ELR (cell line): ENCODE results near the gene FAM98C.
"Not testable (repeated sequence)": the region's sequence is repeated elsewhere in the genome, so short reads cannot be mapped to it uniquely, and the experiment has no call there.

ENCODE experiments used
- DNase-seq: peaks from one replicate; pipeline ENCODE4 v3.0.0-alpha.2; 2015; ENCODE audit warnings: low read depth

Gene FAM98C

GRCh38 chr19:38399081-38399480 is 3.8 kb upstream of the FAM98C start:
- no peak for DNase-seq

GRCh38 chr19:38399537-38399936 is 3.4 kb upstream of the FAM98C start:
- no peak for DNase-seq

- no peak for DNase-seq
These were observed 2.5 kb upstream of the FAM98C start for GRCh38 chr19:38400361-38400760.

GRCh38 chr19:38401148-38401547 is 1.7 kb upstream of the FAM98C start:
- DNase-seq = peak; percentile 57

- DNase-seq = no peak
These were observed 298 bp upstream of the FAM98C start for GRCh38 chr19:38402623-38402966.

- no peak for DNase-seq
These were observed 2.0 kb downstream of the FAM98C start for GRCh38 chr19:38404858-38405257.

- DNase-seq = no peak
These were observed 2.4 kb downstream of the FAM98C start for GRCh38 chr19:38405276-38405675.

- DNase-seq = no peak
These were observed 6.8 kb downstream of the FAM98C start for GRCh38 chr19:38409631-38410133.

- not testable (repeated sequence) for DNase-seq
These were observed 7.5 kb downstream of the FAM98C start for GRCh38 chr19:38410407-38410806.

- no peak for DNase-seq
These were observed 8.3 kb downstream of the FAM98C start for GRCh38 chr19:38411041-38411712.

GRCh38 chr19:38411898-38412297 is 9.0 kb downstream of the FAM98C start:
- DNase-seq = not testable (repeated sequence)

- no peak for DNase-seq
These were observed 9.6 kb downstream of the FAM98C start for GRCh38 chr19:38412491-38412890.

GRCh38 chr19:38412961-38413360 is 10.1 kb downstream of the FAM98C start:
- no peak for DNase-seq

- DNase-seq = no peak
These were observed 10.5 kb downstream of the FAM98C start for GRCh38 chr19:38413416-38413815.

- no peak for DNase-seq
These were observed 14.3 kb downstream of the FAM98C start for GRCh38 chr19:38417146-38417543.

GRCh38 chr19:38417544-38418506 is 14.9 kb downstream of the FAM98C start:
- peak; percentile 40 for DNase-seq

GRCh38 chr19:38420935-38421334 is 18.0 kb downstream of the FAM98C start:
- no peak for DNase-seq

- DNase-seq = no peak
These were observed 19.0 kb downstream of the FAM98C start for GRCh38 chr19:38421856-38422255.

- DNase-seq = no peak
These were observed 19.5 kb downstream of the FAM98C start for GRCh38 chr19:38422438-38422837.

GRCh38 chr19:38424272-38424671 is 21.4 kb downstream of the FAM98C start:
- DNase-seq = no peak

GRCh38 chr19:38425222-38425809 is 22.4 kb downstream of the FAM98C start:
- no peak for DNase-seq

- DNase-seq = no peak
These were observed 23.0 kb downstream of the FAM98C start, which contains the start of gene RASGRP4 for GRCh38 chr19:38425810-38426466. Gene RASGRP4 (minus strand): TSS chr19:38426219. CDS start chr19:38426091, 128 bp downstream.
